WI38 (cell line): ENCODE data around the gene NEK2.

ENCODE experiments used
- H3K4me3 ChIP-seq: 2 replicates; pipeline ENCODE4 v1.5.1; 2011; ENCODE audit warnings: low read depth, mild to moderate bottlenecking, control low read depth, low read length
- CTCF ChIP-seq: IDR thresholded peaks from 2 replicates; pipeline ENCODE4 v1.5.1; 2012; ENCODE audit warnings: low read depth, mild to moderate bottlenecking, control low read depth, low read length

Gene NEK2

GRCh38 chr1:211654838-211655787, 20.3 kb downstream of the NEK2 start:
- no peak overlapping the region for H3K4me3 ChIP-seq
- TF ChIP-seq CTCF = peak; percentile 87

- no peak overlapping the region for H3K4me3 ChIP-seq
- no peak for TF ChIP-seq CTCF
Observed at GRCh38 chr1:211653959-211654496, 21.4 kb downstream of the NEK2 start.

GRCh38 chr1:211653293-211653692, 22.1 kb downstream of the NEK2 start:
- no peak overlapping the region for H3K4me3 ChIP-seq
- no peak for TF ChIP-seq CTCF

- TF ChIP-seq CTCF = no peak
- H3K4me3 ChIP-seq = no peak overlapping the region
Observed at GRCh38 chr1:211652371-211652770, 23.1 kb downstream of the NEK2 start.

GRCh38 chr1:211650904-211651303, 24.5 kb downstream of the NEK2 start:
- H3K4me3 ChIP-seq = no peak overlapping the region

GRCh38 chr1:211648980-211649934, 26.2 kb downstream of the NEK2 start:
- H3K4me3 ChIP-seq = no peak overlapping the region

More at GRCh38 chr1:211650904-211651303, 24.5 kb downstream of the NEK2 start:
- TF ChIP-seq CTCF = no peak

More at GRCh38 chr1:211648980-211649934, 26.2 kb downstream of the NEK2 start:
- 0 out of 2 replicates have a peak, but pooled peaks have one; percentile 11 for TF ChIP-seq CTCF
